Skin of body (tissue), 2 donors: ENCODE results near the gene CXCR5. TPM values are rescaled to one million over a fixed set of nuclear protein-coding genes. Genes with fewer than 3 reads are reported as not detected.

Experiments used
- DNase-seq: peaks from one replicate; lab custom pipeline; 2025; lab: John Stamatoyannopoulos, UW
- total RNA-seq: library from RNA; depleted of rRNA; stranded (reverse); fragments of >200 nt; gene quantifications from one replicate; pipeline ENCODE4 v1.2.3, GENCODE V29; 2014

The CXCR5 gene
- total RNA-seq, 1 donor from 2014 or later, result not detected

DNA sequence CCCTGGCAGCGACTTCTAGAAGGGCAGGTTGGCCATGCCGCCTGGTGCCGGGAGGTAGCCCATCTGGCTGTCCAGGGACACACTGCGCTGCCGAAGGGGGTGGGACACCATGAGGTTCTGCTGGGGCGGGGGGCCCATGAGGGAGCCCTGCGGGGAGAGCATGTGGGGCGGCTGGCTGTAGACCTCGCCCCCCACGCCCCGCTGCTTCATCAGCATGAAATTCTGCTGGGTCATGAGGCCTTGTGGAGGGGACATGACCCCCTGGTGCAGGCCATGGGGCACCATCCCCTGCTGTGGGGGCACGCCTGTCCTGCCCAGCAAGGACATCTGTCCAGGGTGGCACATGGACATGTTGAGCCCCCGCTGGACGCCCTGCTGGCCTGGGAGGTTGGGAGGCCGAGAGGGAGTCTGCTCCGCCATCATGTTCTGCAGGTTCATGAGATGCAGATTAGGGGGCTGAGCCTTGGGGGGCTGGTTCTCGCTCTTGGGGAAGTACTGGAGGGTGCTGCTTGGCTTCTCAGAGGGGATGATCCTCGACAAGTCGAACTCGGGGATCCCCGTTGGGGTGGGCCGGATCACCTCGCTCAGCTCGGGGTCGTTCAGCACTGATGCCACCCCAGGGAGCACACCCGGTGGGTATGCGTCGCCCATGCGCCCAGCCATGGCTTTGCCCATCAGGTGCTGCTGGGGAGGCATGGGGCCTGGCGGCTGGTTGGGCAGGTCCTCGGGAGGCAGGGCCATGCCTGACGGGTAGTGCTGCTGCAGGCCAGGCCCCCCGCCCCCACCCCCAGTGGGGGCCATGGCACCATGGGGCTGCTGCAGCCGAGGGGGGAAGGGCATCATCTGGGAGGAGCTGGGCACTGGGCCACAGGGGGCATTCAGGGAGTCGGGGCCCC, 15.0 kb downstream of the CXCR5 start:
- no peak for DNase-seq

DNA sequence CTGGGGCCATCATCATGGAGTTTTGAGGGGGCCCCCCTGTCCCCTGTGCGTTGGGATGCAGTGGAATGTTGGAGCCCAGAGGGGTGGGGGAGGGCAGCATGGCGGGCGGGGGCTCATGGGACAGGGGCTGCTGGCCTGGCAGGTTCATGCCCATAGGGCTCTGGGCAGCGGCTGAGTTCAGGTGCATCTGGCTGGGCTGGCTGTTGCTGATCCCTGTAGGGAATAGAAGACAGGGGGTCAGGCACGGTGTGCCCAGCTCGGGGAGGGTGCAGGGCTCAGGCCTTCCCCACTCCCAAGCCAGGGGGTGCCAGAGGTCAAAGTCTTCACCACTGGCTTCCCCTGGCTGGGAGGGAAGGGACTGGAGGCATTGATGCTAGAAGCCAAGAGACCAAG, 15.6 kb downstream of the CXCR5 start:
- no peak for DNase-seq

DNA sequence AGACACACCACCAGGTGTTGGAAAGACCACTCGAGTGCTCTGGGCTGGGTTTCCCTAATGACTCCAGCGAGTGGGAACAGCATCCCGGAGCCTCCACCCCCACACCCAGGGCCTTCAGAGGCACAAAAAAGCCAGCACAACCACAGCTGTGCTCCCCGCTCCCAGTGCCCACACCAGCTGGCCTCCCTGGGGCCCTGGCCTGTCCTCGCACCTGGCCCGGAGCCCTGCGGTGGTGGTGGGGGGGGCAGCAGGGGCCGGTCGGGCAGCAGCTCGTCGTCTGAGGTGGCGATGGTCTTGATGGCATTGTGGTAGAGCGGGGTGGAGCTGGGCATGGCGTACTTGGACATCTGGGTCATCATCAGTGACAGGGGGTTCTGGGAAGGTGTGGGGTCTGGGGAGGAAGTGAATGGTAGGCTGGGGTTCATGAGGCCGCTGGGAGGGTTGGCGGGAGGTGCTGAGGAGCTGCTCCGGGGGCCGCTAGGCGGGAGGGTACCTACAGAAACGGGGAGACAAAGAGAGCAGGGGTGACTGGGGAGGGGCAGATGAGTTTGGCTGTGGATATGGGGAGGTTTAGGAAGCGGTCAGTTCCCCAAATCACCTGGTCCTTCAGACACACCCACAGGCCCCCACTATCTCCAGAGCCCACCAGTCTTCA, 16.1 kb downstream of the CXCR5 start:
- DNase-seq, result no peak

DNA sequence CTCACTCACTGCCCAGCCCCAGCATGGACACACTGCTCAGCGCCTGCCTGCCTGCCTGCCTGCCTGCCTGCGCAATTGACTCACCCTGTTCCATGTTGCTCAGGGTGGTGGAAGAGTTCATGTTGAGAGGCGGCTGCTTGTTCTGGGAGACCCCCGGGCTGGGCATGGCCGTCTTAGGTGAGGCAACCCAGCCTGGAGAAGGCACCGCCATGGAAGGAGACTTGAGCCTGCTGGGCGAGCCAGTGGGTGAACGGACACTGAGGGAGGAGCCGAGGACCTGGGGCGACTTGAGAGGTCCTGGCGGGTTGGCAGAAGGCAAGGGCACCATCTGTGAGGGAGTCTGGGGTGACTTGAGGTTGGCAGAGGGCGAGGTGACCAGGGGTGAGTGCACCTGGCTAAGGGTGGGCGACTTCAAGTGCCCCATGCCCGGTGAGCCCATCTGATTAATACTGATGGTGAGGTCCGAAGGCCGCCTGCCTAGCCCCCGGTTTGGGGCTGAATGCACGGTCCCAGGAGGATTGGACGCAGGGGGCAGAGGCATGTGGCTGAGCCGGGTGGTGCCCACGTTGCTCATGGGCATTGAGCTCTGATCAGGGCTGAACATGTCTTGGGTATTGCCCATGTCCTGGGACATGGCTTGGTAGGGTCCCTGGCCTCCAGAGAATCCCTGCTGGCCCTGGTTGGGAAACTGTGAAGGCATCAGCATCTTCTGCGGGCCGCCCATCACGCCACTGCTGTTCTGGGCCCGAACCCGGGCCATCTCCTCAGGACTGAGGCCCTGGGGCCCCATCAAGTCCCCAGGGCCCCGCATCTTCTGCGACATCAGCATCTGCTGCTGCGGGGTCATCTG, 17.1 kb downstream of the CXCR5 start:
- no peak for DNase-seq

DNA sequence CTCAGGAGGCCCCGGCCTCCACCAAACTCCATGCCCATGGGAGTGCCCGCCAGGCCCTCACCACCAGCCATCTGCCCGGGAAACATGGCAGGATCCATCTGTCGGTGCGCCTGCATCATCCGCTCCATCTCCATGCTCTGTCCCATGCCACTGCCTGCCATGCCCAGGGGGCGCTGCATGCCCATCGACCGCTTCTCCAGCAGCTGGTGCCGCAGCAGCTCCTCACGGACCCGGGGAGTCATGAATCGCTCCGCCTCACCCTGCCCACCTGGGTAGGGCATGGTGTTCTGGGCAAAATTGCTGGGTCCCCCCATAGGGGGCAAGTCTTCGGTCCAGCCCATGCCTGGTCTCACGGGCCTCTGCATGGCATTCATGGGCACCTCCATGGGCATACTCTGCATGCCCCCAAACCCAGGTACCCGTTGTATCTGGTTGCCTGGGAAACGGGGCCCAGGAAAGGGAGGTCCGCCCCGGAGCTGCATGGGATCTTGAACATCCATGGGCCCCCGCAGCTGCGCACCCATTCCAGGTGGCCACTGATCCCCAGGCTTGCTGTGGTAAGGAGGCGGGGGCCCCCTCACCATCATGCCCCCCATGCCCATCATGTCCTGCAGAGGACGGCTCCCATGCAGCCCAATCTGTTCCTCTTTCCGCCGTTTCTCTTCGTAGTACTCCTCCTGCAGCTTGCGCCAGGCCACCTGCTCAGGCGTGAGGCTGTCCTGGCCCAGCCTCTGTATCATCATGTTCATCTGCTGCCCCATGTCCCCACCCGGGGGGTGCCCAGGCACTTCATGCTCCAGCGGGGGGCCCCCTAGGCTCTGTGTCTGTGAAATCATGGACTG, 18.0 kb downstream of the CXCR5 start:
- no peak for DNase-seq

DNA sequence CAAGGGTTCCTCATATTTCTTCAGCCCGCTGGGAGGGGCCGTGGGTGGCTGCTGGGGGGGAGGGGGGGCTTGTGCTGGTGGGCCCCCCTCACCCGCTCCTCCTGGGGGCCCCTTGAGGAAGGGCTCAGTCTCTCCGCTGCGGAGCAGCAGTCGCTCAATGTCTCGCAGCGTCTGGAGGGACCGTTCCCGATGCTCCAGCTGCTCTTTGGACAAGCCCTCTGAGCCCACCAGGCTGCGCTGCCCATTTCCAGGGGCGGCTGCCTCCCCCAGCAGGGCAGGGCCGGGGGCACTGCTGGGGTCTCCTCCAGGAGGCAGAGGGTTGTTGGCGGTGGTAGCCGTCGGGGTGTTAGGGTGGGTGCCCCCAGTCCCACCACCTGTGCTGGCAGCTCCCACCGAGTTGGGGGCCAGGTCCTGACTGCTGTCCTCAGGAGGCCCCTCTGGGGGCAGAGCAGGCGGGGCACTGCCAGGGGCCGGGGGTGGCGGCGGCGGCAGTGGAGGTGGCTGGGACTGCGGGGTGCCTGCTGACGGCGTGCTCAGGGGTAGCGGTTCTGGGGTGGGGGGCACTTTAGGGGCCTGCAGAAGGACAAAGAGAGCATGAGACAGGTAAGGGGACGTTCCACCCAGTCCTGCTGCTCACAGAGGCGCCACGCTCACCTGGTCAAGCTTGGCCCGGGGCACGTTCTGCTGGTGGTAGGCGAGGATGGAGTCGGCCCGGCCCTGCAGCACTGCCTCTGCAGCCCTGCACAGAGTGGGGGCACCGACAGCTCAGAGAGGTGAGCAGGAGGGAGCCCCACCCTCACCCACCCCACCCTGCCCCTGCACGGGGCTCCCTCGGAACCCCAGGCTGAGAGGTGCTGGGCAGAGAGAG, 18.9 kb downstream of the CXCR5 start:
- no peak for DNase-seq

DNA sequence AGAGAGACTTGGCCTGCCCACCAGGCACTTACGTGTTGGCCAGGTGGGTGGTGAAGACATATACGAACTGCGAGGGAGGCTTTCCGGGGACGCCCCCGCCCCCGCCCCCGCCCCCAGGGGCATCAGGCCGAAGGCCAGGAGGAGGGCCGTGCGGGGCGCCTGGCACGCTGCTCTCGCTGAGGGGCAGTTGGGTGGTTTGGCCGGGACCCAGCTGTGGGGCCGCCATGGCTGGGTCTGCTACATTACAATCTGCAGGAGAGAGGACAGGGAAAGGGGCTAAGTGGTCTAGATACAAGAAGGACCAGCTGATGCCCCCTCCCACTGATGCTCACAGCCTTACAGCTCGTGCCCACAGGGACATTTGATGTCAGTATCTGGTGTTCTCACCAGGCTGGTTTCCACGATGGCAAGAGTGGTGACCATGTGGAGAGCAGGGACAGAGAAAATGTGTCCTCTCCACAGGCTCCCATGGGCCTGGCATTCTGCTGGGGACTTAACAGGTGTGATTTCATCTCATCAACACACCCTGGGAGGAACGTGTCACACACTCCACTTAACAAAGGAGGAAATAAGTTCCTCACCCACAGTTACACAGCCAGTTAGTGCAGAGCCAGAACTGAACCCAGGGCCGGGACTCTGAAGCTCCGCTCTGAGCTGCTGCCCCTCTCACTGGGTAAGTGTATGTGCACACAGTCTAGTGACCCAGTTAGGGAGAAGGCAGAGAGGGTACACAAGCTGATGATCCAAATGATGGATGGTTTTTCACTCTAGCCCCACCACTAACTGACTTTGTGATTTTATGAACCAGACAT, 19.7 kb downstream of the CXCR5 start:
- no peak for DNase-seq

DNA sequence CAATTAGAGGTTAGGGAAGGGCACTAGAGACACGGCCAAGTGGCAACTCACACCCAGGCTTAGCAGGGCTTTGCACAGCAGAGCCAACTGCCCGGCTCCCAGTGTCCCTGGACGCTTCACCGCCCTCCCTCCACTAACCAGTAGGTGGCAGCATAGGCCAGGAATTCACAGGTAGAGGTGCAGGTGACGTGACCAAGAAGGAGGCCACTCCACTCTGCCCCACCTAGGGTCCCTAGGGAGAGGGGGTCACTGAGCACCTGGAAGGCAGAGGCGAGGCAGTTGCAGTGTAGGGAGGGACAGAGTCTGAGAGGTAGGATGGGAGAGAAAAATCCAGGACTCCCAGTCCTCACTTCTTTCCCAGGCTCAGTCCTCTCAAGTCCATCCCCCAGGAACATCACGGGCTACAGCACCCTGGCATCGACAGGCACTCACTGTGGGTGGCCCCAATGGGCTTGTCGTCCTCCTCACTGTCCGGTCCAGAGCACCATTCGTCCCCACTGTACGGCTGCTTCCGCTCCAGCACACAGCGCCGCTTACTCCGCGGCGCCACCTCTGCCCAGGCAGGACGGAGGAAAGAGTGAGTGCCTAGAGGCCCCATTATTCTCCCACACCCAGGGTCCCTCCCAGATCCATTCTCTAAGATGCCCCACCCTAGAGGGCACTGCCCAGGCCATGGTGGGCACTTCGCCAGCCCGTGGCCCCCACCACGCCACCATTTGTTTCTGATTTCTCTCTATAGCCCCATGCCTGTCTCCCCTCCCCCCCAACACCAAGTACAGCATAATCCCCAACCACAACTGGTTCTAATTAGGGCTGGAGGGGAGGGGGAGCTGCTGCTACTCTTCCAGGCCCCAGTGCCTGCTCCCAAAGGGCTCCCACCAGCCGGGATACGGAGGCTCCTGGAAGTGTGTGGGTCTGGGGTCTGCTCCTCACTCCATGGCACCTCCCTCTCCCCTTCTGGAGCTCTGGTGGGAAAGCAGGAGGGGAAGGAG, 23.7 kb downstream of the CXCR5 start:
- DNase-seq, result peak; percentile 69

DNA sequence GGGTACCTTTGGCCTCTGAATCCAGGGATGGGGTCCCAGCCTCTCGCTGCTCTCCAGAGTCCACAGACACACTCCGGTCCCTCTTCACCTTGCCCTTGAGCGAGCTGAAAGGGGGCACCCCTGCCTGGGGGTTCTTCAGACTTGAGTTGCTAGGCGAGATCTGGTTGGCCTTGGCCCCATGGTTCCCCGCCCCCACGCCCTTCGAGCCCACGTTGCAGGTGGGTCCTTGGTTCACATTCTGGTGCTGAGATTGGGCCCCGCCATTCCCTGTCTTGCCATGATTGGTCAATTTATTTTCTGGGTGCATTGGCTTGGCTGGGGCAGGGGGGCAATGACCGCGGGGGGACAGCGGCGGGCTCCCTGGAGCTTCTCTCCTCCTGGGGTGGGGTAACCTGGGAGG, 24.6 kb downstream of the CXCR5 start:
- no peak for DNase-seq

DNA sequence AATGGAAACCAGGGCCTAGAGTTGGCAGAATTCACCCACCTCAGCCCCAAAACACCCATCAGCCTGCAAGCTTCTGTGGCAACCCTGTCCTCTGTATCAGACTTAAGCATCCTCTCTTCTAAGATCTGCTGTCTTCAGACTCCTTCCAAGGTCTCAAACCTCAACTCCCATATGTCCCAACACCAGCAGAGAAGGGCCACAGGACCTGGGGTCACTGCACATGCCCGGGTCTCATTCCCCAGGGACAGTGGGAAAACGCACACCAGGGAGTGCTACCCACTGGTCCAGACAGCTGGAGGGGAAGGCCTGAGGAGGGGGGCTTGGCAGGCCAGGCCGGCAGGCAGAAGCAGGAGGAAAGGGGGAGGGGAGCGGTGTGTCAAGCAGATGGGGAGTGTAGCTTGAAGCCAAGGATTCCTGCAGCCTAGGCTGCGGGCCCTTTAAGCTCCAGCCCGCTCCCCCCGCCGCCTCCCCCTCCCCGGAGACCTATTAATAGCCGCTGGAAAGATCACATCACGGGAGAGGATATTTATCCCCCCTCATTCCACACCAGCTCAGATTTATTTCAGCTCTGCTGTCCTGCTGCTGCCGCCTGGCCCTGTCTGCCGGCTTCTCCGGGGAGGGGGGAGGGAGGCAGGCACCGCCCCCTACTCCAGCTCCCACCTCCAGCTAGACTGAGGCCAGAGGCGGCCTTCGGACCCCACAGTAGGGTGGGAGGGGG, 25.4 kb downstream of the CXCR5 start:
- peak; percentile 98 for DNase-seq

DNA sequence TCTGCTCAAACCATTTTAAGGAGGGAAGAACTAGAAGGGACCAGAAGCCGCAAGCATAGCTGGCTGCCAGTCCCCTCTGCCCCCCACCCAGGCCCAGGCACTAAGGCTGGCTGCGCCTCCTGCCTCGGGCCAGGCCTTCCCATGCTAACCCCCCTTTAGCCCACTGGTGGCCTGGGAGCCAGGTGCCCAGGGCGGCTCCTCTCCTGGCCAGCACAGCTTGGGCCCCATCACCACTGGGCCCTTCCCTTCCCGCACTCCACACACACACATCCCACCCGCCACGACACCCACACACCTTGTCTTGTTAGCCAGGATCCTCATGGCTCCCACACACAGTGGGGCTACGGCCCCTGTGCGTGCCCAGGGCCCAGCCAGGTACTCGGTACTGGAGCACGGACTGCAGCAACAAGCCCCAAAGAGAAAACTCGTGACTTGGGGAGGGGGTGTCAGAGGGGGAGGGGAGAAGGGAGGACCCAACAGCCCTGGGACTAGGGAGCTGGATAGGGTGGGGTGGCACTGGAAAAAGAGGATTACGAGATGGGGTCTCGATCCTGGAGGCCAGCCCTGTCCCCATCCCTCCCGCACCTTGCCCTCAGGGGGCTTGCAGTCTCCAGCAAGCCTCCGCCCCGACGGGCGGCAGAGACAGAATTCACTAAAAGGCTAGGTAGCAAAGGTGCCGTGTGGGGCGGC, 26.1 kb downstream of the CXCR5 start:
- DNase-seq, result peak; percentile 56

DNA sequence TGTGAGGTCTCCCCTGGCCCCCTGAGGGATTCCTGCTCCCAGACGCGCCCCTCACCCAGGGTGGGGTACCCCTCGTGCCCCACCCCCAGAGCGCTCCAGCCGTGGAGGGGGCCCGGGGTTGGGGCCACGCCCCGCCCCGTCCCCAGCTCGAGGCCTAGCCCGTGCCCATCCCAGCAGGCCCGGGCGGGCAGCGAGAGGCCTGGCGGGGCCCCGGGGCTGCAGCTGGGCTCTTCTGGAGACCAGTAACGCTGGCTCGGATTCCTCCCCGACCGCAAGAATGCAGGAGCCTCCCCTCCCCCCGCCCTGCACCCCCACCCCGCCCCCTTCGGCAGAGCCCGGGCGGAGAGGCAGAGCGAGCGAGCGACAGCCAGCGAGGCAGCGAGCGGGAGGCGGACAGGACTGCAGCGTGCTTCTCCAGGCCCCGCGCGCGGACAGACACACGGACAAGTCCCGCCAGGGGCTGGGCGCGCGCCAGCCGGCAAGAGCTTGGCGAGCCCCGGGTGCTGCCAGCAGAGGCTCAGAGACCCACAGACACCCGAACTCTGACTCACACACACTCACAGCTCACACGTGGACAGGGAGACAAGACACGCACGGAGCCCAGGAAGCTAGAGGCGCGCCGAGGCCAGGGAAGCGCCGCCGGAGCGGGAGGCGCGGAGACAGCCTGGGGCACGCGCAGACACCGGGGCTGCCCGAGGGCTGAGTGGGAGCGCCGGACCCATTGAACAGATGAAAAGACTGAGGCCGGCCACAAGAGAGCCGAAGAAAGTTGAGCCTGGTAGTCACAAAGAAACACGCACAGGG, 26.8 kb downstream of the CXCR5 start:
- peak; percentile 70 for DNase-seq

DNA sequence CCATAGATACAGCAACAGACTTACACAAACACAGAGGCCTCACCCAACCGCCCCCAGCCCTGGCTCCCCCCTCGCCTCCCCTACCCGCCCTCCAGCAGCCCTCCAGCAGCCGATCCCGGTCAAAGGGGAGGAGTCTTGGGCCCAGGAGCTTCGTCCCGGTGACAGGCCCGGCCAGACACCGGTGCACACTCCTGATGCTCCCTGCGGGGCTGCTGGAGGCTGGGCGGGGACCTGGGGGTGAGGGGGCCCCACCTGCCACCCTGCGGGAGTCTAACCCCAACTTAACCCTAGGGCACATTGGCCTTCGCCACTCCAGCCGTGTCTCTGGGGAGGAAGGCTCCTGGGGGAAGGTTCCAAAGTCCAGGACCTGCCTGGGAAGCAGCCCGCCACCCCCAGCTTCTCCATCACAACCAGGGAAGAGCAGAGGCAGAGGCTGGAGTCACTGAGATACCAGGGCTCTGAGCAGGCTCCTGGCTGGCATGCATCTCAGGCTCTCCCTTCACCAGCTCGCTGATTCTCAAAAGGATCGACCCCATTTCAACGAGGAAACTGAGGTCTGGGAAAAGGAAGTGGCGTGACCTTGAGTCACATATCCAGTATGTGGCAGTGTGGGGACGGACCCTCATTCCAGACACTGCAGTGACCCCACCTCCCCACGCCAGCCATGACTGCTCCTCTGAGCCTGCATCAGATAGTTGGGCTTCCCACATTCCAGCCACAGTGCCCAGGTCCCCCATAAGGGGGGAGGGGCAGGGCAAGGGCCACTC, 27.6 kb downstream of the CXCR5 start:
- no peak for DNase-seq

DNA sequence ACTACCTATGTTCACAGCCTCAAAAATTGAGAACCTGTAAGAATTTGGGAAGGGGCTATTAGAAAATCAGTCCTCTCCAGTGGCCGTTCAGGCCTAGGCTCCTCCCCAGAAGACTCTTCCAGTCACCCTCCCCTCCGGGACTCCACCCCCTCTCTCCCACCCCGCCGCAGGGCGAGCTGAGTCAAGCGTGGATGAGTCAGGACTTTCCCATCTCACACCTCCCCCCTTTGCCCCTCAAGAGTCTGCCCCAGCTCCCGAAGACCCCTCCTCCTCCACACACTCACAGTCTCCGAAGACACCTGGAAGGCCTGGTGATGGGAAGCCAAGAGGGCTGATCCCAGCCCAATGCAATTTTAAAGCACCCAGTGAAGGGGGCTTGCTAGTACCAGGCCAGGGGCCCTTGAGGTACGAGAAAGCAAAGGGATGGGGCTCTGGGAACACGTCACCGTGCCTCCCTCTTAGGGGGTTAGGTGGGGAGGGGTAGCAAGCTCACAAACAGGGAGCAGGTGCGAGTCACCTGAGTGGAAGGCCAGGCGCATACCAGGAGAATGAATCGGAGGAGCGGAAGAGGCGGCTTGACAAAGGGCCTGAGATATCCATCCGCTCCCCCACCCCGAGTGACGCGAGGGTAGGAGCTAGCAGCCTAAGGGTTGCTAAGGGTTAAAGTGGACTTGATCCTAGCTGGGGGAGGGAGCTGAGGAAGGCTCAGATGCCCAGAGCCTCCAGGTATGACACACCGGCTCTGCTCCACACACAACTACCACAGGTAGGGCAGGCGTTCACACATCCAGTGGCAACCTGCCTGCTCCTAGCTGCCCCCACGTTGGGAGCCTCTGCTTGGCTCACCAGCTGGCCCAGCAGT, 28.4 kb downstream of the CXCR5 start:
- DNase-seq, result peak; percentile 44
